Heart right ventricle (tissue), 16 donors: Measurements from ENCODE around the gene SLMAP. TPM values are rescaled to one million over a fixed set of nuclear protein-coding genes. Genes with fewer than 3 reads are reported as not detected.

Experiments
- ATAC-seq, 8 donors: fragments of 200-7000 bp; cut with Tn5 transposase; one replicate each; pipeline ENCODE4 v1.9.1; 2020; ENCODE audit warnings: mild to moderate bottlenecking in 8 of 8, moderate library complexity in 8 of 8, moderate number of reproducible peaks in 1 of 8
- DNase-seq, 2 donors: peaks; one replicate each; pipeline ENCODE4 v3.0.0-alpha.2; 2020
- H3K27ac ChIP-seq, 10 donors: fragments of 200-600 bp; sonication (generic) in 2 of 10; one replicate each; pipeline versions ENCODE4 v1.5.0 to v1.8.0; 2020 to 2022; ENCODE audit warnings: mild to moderate bottlenecking in 3 of 10
- H3K27me3 ChIP-seq, 7 donors: fragments of 200-600 bp; one replicate each; pipeline ENCODE4 v1.8.0; 2021 to 2022; ENCODE audit warnings: mild to moderate bottlenecking in 2 of 7
- H3K36me3 ChIP-seq, 9 donors: fragments of 200-600 bp; sonication (generic) in 1 of 9; one replicate each; pipeline versions ENCODE4 v1.5.0 to v1.8.0; 2020 to 2022; ENCODE audit warnings: mild to moderate bottlenecking in 2 of 9
- H3K4me1 ChIP-seq, 9 donors: fragments of 200-600 bp; sonication (generic) in 1 of 9; one replicate each; pipeline versions ENCODE4 v1.5.0 to v1.8.0; 2020 to 2022; ENCODE audit warnings: mild to moderate bottlenecking in 4 of 9
- H3K4me3 ChIP-seq, 10 donors: fragments of 200-600 bp; sonication (generic) in 2 of 10; one replicate each; pipeline versions ENCODE4 v1.5.0 to v1.8.0; 2020 to 2022; ENCODE audit warnings: mild to moderate bottlenecking in 7 of 10, moderate library complexity in 2 of 10
- H3K9me3 ChIP-seq, 11 donors: fragments of 200-600 bp in 10 of 11; sonication (generic) in 2 of 11; one replicate each; pipeline versions ENCODE4 v1.5.0 to v1.8.0; 2013 to 2022; ENCODE audit warnings: mild to moderate bottlenecking in 2 of 11, control low read depth in 1 of 11, moderate library complexity in 1 of 11
- WGBS, 2 donors: extraction: QIAGEN DNeasy Blood & Tissue Kit; methylation state at CpG; one replicate each; pipeline ENCODE4 v1.1.7; 2013; ENCODE audit warnings: inconsistent platforms in 1 of 2; 5-methylcytosine and 5-hydroxymethylcytosine counted together
- intact Hi-C, 10 donors: fragments of 100-400 bp; cut with DNase I; formaldehyde crosslinking; loops; one replicate each; pipeline versions ENCODE4 v1.11.1 to v1.14.2; 2022
- polyA plus RNA-seq, 2 donors: library from polyadenylated mRNA; stranded (reverse); fragments of 200-250 nt; gene quantifications; one replicate each; pipeline ENCODE4 v1.2.3, GENCODE V29; 2013
- total RNA-seq, 10 donors: library from RNA; stranded (reverse); fragmentation: NEBNext Ultra II Directional in 3 of 10; extraction: Animal tissue kit (Norgen Biotek cat#: 25700) in 3 of 10; gene quantifications; one replicate each; pipeline versions ENCODE4 v1.2.1 to v1.2.4, GENCODE V29; 2021 to 2023
- TF ChIP-seq, protein P1 (sequence below), 9 donors: fragments of 200-600 bp; sonication (generic) in 2 of 9; IDR thresholded peaks; one replicate each; pipeline versions ENCODE4 v1.5.0 to v1.8.0; 2021 to 2022; ENCODE audit warnings: antibody characterized with exemption in 9 of 9, mild to moderate bottlenecking in 5 of 9, moderate library complexity in 1 of 9
- donor health status: Arrhythmogenic right ventricular cardiomyopathy.
- donor health status: ischemic (EF 13 %, LVEDD 7.1; RV severe dilation, severe dysfunction).
- donor health status: healthy with polysubstance abuse.
- donor health status: DM: no; HTN: yes; CAD: no.
- donor health status: DM: no; HTN: no; CAD: no.
- donor health status: ischemic (EF 25% LVEDD 6.9; RV normal size, moderate dysfunction).
- donor health status: ischemic (EF 25% LVEDD 5.7; RV mildly dilated, moderate dysfunction).
- donor health status: healthy.
- donor health status: DM: yes; HTN: yes; CAD: no.
- donor health status: Ischemic cardiomyopathy.
- donor health status: ischemic (EF 35%, LVEDD 5.7; RV mildly dilated, moderate dysfunction).
- donor health status: nonischemic (EF 11% LVEDD 7.7; RV severe dilation, severe dysfunction).
- donor health status: DM: yes; HTN: yes; CAD: no.
- donor health status: PGD.
- donor health status: ischemic (EF 29% LVEDD 5.4; RV normal size, mild dysfunction).
- donor health status: nonischemic (EF 23%, LVEDD 6.1; RV moderate dilation, normal function).

Gene SLMAP
- total and polyA plus RNA-seq, 12 donors: 65.8 to 724 (median 341) TPM

DNA sequence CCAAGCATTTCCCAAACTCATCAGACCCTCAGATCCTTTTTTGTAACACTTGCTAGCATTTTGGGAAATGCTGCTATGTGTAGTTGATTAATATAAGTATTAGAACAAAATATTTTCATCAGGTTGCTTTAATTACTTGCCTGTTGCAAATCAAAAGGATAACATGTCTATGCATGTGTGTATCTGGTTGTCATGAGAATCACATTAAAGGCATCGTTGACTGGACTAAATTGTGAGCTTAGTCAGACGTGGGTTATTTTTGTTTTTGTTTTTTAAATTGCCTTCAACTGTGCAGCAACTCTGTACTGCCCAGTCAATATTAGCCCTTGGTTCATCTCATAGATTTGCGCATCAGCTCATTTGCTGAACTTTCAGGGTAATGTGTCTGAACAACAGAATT is 81.6 kb downstream of the SLMAP start:
- intact Hi-C loops: loop anchor here in 2 of 10 donors (10.0 kb wide), 2 partner anchors 73 to 193 kb away; no protein-coding TSS in a partner anchor
- TF ChIP-seq, protein P1, sequence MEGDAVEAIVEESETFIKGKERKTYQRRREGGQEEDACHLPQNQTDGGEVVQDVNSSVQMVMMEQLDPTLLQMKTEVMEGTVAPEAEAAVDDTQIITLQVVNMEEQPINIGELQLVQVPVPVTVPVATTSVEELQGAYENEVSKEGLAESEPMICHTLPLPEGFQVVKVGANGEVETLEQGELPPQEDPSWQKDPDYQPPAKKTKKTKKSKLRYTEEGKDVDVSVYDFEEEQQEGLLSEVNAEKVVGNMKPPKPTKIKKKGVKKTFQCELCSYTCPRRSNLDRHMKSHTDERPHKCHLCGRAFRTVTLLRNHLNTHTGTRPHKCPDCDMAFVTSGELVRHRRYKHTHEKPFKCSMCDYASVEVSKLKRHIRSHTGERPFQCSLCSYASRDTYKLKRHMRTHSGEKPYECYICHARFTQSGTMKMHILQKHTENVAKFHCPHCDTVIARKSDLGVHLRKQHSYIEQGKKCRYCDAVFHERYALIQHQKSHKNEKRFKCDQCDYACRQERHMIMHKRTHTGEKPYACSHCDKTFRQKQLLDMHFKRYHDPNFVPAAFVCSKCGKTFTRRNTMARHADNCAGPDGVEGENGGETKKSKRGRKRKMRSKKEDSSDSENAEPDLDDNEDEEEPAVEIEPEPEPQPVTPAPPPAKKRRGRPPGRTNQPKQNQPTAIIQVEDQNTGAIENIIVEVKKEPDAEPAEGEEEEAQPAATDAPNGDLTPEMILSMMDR (IDR thresholded peaks at IDR 0.05): no peak
- DNase-seq (no peak), ATAC-seq (no peak)
- H3K27me3 ChIP-seq: no peaks in the 10 kb centered on the region
- H3K4me1 ChIP-seq: peaks cover 0 to 7% (median 0%) of the 10 kb centered on the region in 9 donors
- peaks cover 0 to 19% (median 0%) of the 10 kb centered on the region in 9 donors for H3K36me3 ChIP-seq
- WGBS, 2 donors: 80 to 85% methylated on average over 3 of the region's 3 CpGs
- H3K4me3 ChIP-seq: no peak overlapping the region
- H3K9me3 ChIP-seq: no peaks in the 10 kb centered on the region
- H3K27ac ChIP-seq: no peak overlapping the region

- ATAC-seq (no peak), DNase-seq (no peak)
- H3K4me3 ChIP-seq: no peak overlapping the region
- no peaks in the 10 kb centered on the region for H3K9me3 ChIP-seq
- H3K27ac ChIP-seq: no peak overlapping the region
- H3K4me1 ChIP-seq: peaks cover 0 to 7% (median 0%) of the 10 kb centered on the region in 9 donors
- TF ChIP-seq, protein P1 (IDR thresholded peaks at IDR 0.05): no peak
- intact Hi-C loops: loop anchor here in 2 of 10 donors (10.0 kb wide), 2 partner anchors 74 to 194 kb away; no protein-coding TSS in a partner anchor
- peaks cover 0 to 10% (median 0%) of the 10 kb centered on the region in 9 donors for H3K36me3 ChIP-seq
- H3K27me3 ChIP-seq: no peaks in the 10 kb centered on the region
- 94 to 97% methylated on average over 3 of the region's 3 CpGs for WGBS, 2 donors
Observed at GRCh38 chr3:57838627-57839026, 82.5 kb downstream of the SLMAP start.

- H3K27me3 ChIP-seq: no peaks in the 10 kb centered on the region
- intact Hi-C loops: no loop called here
- TF ChIP-seq, protein P1 (IDR thresholded peaks at IDR 0.05): no peak
- peaks cover 0 to 7% (median 0%) of the 10 kb centered on the region in 9 donors for H3K4me1 ChIP-seq
- WGBS, 2 donors: 94 to 95% methylated on average over 1 of the region's 1 CpG
- no peak for ATAC-seq
- H3K9me3 ChIP-seq: no peaks in the 10 kb centered on the region
- peaks cover 0 to 8% (median 0%) of the 10 kb centered on the region in 9 donors for H3K36me3 ChIP-seq
- no peak for DNase-seq
- H3K4me3 ChIP-seq: no peak overlapping the region
- no peak overlapping the region for H3K27ac ChIP-seq
Observed at GRCh38 chr3:57840473-57840872, 84.4 kb downstream of the SLMAP start.

DNA sequence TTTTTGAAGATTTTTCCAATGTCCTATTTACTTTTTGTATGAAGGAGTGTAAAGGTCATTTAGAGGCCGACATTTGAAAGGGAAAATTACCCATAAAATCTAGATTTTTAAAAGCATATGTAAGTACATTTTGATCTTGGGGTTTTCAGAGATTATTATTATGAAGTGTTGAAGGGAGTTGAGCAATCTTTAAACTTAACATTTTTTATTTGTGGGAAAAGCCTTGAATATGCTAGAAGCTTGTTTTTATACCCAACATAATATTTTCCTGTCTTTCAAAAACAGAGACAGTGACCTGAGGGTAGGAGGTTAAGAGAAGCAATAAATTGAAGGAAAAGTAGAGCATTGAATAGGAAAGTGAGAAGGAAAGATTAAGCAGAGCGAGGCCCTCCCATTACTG is 85.7 kb downstream of the SLMAP start:
- no peaks in the 10 kb centered on the region for H3K9me3 ChIP-seq
- no peak overlapping the region for H3K27ac ChIP-seq
- H3K4me3 ChIP-seq: no peak overlapping the region
- H3K27me3 ChIP-seq: no peaks in the 10 kb centered on the region
- peaks cover 0 to 7% (median 0%) of the 10 kb centered on the region in 9 donors for H3K36me3 ChIP-seq
- intact Hi-C loops: no loop called here
- DNase-seq (no peak), ATAC-seq (no peak)
- H3K4me1 ChIP-seq: peaks cover 0 to 7% (median 0%) of the 10 kb centered on the region in 9 donors
- TF ChIP-seq, protein P1 (IDR thresholded peaks at IDR 0.05): no peak
- WGBS, 2 donors: 86 to 95% methylated on average over 2 of the region's 2 CpGs
